IPS-11a (cell line): Measurements from ENCODE around the gene SLC43A2.
A peak's percentile ranks its signal among the peaks of the same experiment; 100 is the strongest.
"Not testable (repeated sequence)": the region's sequence is repeated elsewhere in the genome, so short reads cannot be mapped to it uniquely, and the experiment has no call there.

Experiments
- H3K4me3 ChIP-seq: one replicate; pipeline ENCODE4 v1.5.1; 2013; ENCODE audit warnings: low read depth, low read length, control low read depth

The SLC43A2 gene

GRCh38 chr17:1563786-1564613 is 64.6 kb downstream of the SLC43A2 start:
- no peak overlapping the region for H3K4me3 ChIP-seq

GRCh38 chr17:1563471-1563785 is 65.2 kb downstream of the SLC43A2 start:
- H3K4me3 ChIP-seq = not testable (repeated sequence)

GRCh38 chr17:1562176-1562643 is 66.4 kb downstream of the SLC43A2 start:
- H3K4me3 ChIP-seq = peak overlapping the region; percentile 69

- H3K4me3 ChIP-seq = peak overlapping the region; percentile 69
Measured at GRCh38 chr17:1561420-1562175, 67.0 kb downstream of the SLC43A2 start.

- peak overlapping the region; percentile 69 for H3K4me3 ChIP-seq
Measured at GRCh38 chr17:1560858-1561355, 67.7 kb downstream of the SLC43A2 start.

GRCh38 chr17:1560101-1560857 is 68.4 kb downstream of the SLC43A2 start:
- H3K4me3 ChIP-seq = no peak overlapping the region

DNA sequence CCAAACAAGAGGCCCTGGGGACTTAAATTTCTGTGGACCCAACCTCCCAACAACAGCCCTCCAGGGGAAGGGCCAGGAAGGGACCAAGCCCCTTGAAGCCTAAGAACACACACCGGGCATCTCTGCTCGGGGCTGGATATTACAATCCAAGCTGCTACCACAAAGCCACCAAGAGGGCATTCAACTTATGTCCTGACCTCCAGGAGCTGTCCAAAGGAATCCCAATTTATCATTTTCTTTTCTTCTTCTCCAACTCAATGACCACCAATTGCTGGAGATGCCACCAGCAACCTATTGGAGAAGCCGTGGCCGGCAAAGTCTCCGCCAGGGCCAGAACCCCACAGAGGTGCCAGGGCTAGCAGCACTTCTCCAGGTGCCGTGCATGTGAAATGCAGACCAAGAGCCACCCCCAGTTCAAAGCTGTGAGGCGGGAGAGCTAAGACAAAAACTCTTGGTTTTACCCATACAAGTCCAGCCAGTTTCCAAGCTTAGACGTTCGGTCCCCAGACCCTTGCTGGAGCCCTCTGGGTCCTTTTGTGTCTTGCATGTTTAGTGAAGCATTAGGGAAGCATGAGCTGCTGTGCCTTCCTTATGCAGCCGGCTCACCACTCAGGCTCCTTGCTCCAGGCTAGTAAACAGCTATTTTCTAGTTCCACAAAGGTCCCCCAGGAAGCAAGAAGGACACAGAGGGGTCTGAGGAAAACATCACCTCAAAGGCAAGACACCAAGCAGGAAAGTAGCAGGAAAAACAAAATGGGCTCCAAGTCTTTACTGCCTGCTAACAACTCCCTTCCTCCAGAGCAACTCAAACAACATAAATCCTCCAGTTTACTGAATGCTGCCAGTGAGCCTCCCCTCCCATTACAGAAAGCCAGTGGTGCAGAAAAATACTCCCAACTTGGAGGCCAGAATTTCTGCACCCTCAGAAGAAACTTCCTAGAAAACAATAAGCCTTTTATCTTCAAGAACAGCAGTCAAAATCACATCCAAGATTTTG is 69.3 kb downstream of the SLC43A2 start:
- no peak overlapping the region for H3K4me3 ChIP-seq

DNA sequence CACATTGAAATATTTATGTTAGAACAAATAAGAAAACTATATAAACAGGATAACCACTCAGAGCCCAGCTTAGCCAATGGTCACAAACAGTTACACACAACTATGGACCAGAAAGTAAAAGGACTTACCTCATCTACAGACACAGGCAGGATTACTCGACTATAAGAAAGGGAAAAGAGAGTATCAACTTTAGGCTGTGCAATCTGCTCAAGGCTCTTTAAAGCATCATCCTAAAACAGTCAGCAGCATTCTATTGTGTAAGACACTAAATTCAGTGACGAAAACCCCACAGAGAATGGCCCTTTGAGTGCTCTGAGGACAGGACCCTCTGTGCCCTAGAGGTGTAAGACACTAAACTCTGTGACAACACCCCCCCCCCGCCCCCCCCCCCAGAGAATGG is 70.2 kb downstream of the SLC43A2 start:
- H3K4me3 ChIP-seq = no peak overlapping the region

DNA sequence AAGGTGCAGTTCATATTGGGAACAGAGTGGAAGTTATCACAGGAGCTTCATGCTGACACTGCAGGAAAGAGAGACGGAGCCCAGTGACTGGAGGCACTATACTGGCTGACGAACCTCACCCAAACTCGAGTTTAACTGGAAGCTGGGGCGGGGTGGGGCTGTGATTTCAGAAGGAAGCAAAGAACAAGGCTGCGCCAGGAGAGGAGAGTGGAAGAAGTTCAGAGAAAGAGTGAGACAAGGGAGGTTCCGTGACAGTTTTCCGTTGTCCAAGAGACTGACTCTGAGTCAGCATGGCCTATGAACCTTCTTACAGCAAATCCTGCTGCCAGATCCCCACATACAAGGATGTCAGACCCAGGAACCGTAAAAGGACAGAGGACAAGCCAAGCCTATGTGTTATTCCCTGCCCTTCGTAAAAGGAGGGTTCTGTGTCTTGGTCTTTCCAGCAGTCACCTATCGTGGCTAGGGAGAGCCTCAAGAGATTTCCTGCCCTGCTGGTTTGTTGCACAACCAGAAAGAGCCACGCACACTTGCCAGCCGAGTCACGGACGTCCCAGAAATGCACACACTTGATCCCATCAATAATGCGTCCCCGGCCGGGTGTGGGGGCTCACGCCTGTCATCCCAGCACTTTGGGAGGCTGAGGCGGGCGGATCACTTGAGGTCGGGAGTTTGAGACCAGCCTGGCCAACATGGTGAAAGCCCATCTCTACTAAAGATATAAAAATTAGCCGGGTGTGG is 71.1 kb downstream of the SLC43A2 start:
- no peak overlapping the region for H3K4me3 ChIP-seq

- H3K4me3 ChIP-seq = no peak overlapping the region
Measured at GRCh38 chr17:1555651-1556471, 72.8 kb downstream of the SLC43A2 start.

GRCh38 chr17:1554751-1555540 is 73.7 kb downstream of the SLC43A2 start:
- H3K4me3 ChIP-seq = no peak overlapping the region

GRCh38 chr17:1553354-1554266 is 75.0 kb downstream of the SLC43A2 start:
- H3K4me3 ChIP-seq = no peak overlapping the region

GRCh38 chr17:1552932-1553331 is 75.7 kb downstream of the SLC43A2 start:
- H3K4me3 ChIP-seq = no peak overlapping the region

GRCh38 chr17:1551741-1552140 is 76.9 kb downstream of the SLC43A2 start:
- H3K4me3 ChIP-seq = no peak overlapping the region

DNA sequence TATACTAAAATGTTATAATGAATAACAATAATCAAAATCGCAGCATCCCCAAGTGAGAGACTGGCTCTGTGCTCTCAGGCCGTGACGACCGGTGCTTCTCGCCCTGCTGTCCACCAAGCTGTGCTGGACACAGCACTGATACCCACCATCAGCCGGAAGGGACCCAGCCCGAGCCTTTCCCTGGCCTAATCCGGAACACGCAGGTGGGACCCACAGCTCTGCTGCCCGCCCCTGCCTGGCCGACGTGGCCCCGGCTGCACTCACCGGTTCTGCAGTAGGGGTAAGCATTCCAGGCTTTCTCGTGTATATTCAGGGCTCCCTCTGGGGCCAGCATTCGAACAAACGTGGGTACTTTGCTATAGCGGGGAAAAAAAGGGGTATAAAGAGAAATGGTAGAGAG is 80.6 kb downstream of the SLC43A2 start:
- no peak overlapping the region for H3K4me3 ChIP-seq

- no peak overlapping the region for H3K4me3 ChIP-seq
Measured at GRCh38 chr17:1546292-1546922, 82.2 kb downstream of the SLC43A2 start.
